Measurements from ENCODE around the gene PDE9A. TPM values are rescaled to one million over a fixed set of nuclear protein-coding genes. Genes with fewer than 3 reads are reported as not detected.

PDE9A gene
- total RNA-seq, 1 experiment from 2014 or later: 44.8 TPM

- H3K4me1 Mint-ChIP-seq: peaks cover 39% of the 10 kb centered on the region
- H3K27ac Mint-ChIP-seq: peak overlapping the region; percentile 25
- H3K9me3 Mint-ChIP-seq: no peaks in the 10 kb centered on the region
- peaks cover 17% of the 10 kb centered on the region for H3K36me3 Mint-ChIP-seq
- ChIA-PET POLR2A (interaction anchor here (1.6 kb wide), 1 partner anchor 11 kb away, joined by 5 read pairs; no protein-coding TSS in a partner anchor), CTCF (interaction anchor here (1.6 to 2.2 kb wide), 2 partner anchors 12 to 72 kb away, joined by 7 to 19 read pairs; partner anchors contain the start of gene PDE9A)
- TF ChIP-seq E2F1 (CRISPR knock-in tag; IDR thresholded peaks at IDR 0.05): no peak
- TF ChIP-seq ZNF396 (CRISPR knock-in tag; IDR thresholded peaks at IDR 0.05; ENCODE audit: borderline replicate concordance): no peak
- TF ChIP-seq ZNF425 (CRISPR knock-in tag; conservative IDR thresholded peaks at IDR 0.05): no peak
- TF ChIP-seq ZSCAN18 (CRISPR knock-in tag; IDR thresholded peaks at IDR 0.05): no peak
- TF ChIP-seq NFATC4 (CRISPR knock-in tag; IDR thresholded peaks at IDR 0.05): no peak
- no peak for TF ChIP-seq AFF4 (CRISPR knock-in tag; IDR thresholded peaks at IDR 0.05; ENCODE audit: borderline replicate concordance)
- no peak for TF ChIP-seq CREB1 (CRISPR knock-in tag; IDR thresholded peaks at IDR 0.05)
- no peak for TF ChIP-seq ZNF532 (CRISPR knock-in tag; IDR thresholded peaks at IDR 0.05; ENCODE audit: borderline replicate concordance)
- no peak for TF ChIP-seq ERG (CRISPR knock-in tag; IDR thresholded peaks at IDR 0.05)
- TF ChIP-seq GRHL2 (CRISPR knock-in tag; IDR thresholded peaks at IDR 0.05; ENCODE audit: insufficient replicate concordance, severe bottlenecking): no peak
- no peak for TF ChIP-seq SMAD4 (CRISPR knock-in tag; IDR thresholded peaks at IDR 0.05)
- no peak for TF ChIP-seq GABPB1 (CRISPR knock-in tag; IDR thresholded peaks at IDR 0.05)
- no peak for TF ChIP-seq HMGA2 (CRISPR knock-in tag; IDR thresholded peaks at IDR 0.05)
- DNase-seq (ENCODE audit: low spot score) (no peak), ATAC-seq (no peak)
- no peaks in the 10 kb centered on the region for H3K27me3 Mint-ChIP-seq (ENCODE audit: low read depth)
- H3K4me3 Mint-ChIP-seq: no peak overlapping the region
Observed at GRCh38 chr21:42665026-42665425, 11.6 kb downstream of the PDE9A start.

All from WTC11 (cell line).